Measurements from ENCODE around the gene TCF15. TPM values are rescaled to one million over a fixed set of nuclear protein-coding genes. Genes with fewer than 3 reads are reported as not detected.

The TCF15 gene
- total RNA-seq = not detected
- not detected for total RNA-seq (2013)
- 0 to 0.12 (median 0) reads per million in 29 experiments for total RNA-seq

DNA sequence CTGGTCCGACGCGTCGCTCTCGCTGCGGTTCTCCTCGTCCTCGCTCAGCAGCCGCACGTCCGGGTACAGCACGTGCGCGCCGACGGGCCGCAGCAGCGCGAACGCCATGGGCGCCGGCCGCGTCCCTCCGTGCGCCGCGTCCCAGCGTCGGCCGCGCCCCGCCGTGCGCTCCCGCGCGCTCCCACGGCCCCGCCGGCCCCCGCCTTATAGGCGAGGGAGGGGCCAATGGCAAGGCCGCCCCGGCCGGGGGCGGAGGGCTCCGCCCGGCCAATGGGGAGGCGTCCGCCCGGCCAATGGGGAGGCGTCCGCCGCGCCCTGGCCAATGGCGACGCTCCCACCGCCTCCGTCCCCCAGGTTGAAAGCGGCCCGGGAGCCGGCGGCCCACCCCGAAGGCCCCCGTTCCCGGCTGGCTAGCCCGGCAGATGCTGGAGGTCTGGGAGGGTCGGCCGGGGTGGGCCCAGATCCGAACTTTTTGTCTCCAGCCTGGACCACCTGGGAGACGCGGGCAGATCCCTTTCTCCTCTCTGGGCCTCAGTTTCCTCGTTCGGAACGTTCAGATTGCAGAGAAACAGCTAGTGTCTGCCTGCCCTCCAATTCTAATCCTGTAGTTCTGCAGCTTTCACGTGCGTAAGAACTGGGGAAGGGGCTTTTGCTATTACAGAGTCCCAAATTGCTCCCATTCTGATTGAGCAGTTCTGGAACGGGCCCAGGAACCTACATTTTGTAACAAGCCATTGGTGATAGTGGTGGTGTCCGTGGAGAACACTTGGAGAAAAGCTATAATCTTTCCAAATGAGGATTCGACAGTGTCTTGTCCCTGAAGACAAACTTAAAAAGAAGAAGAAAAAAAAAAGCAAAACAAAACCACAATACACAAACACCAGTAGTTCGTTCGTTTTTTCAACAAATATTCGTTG, at the start of gene TCF15:
Gene TCF15, minus strand, starts transcription at position 180 of the 917 bp plus-strand sequence. Its CDS starts 72 bp downstream, at position 108.
- peaks cover 12 to 14% (median 13%) of the 10 kb centered on the region in 3 donors for H3K4me1 Mint-ChIP-seq
- Histone ChIP-seq H3K4me1 (ENCODE audit: control insufficient read depth in 1 of 2, extremely low read depth in 1 of 2, insufficient read depth in 2 of 2, low read length in 2 of 2) (peaks cover 0 to 12% of the 10 kb centered on the region in 2 experiments), H3K9me3 (no peaks in the 10 kb centered on the region), H3K36me3 (ENCODE audit: control insufficient read depth in 2 of 2, extremely low read depth in 1 of 2, insufficient read depth in 1 of 2, low read length in 1 of 2) (no peaks in the 10 kb centered on the region), H3K4me3 (ENCODE audit: control insufficient read depth in 1 of 2, extremely low read depth in 1 of 2, low read length in 1 of 2) (peak within 1 kb of the TSS in 1 of 2 donors; percentile 6), H3K27me3 (replicated peaks in 1 of 2; ENCODE audit: control insufficient read depth in 2 of 2, extremely low read depth in 1 of 2, insufficient read depth in 2 of 2, low read length in 1 of 2) (peaks cover 0 to 73% of the 10 kb centered on the region in 2 experiments), H3K27ac (ENCODE audit: low read length) (no peak within 1 kb of the TSS)
- DNase-seq = peak in 1 of 35 experiments; percentile 8
- WGBS (ENCODE audit: insufficient coverage) = 8% methylated on average over 77 of the region's 84 CpGs
- peak within 1 kb of the TSS in 1 of 3 donors; percentile 59 for H3K4me3 Mint-ChIP-seq
- H3K27ac Mint-ChIP-seq = no peak within 1 kb of the TSS
- peak in 3 of 4 experiments; percentile 36 to 49 (median 40) for ATAC-seq (replicated peaks in 1 of 4)
- POLR2A ChIA-PET = interaction anchor here in 1 of 2 donors (0.6 kb wide), 1 partner anchor 431 kb away, joined by 4 read pairs; no protein-coding TSS in a partner anchor
- H3K36me3 Mint-ChIP-seq = no peaks in the 10 kb centered on the region
- peaks cover 55 to 74% of the 10 kb centered on the region in 2 donors for H3K27me3 Mint-ChIP-seq
- CTCF ChIA-PET = interaction anchor here in 1 of 2 donors (0.6 kb wide), 1 partner anchor 344 kb away, joined by 4 read pairs; no protein-coding TSS in a partner anchor
- no peaks in the 10 kb centered on the region for H3K9me3 Mint-ChIP-seq

- peaks cover 0 to 11% (median 8%) of the 10 kb centered on the region in 3 donors for H3K4me1 Mint-ChIP-seq
- Histone ChIP-seq H3K36me3 (ENCODE audit: control insufficient read depth in 2 of 2, extremely low read depth in 1 of 2, insufficient read depth in 1 of 2, low read length in 1 of 2) (no peaks in the 10 kb centered on the region), H3K4me1 (ENCODE audit: control insufficient read depth in 1 of 2, extremely low read depth in 1 of 2, insufficient read depth in 2 of 2, low read length in 2 of 2) (peaks cover 0 to 3% of the 10 kb centered on the region in 2 experiments), H3K4me3 (ENCODE audit: control insufficient read depth in 1 of 2, extremely low read depth in 1 of 2, low read length in 1 of 2) (no peak overlapping the region), H3K9me3 (no peaks in the 10 kb centered on the region), H3K27me3 (replicated peaks in 1 of 2; ENCODE audit: control insufficient read depth in 2 of 2, extremely low read depth in 1 of 2, insufficient read depth in 2 of 2, low read length in 1 of 2) (peaks cover 2 to 43% of the 10 kb centered on the region in 2 experiments), H3K27ac (ENCODE audit: low read length) (no peak overlapping the region)
- no peaks in the 10 kb centered on the region for H3K36me3 Mint-ChIP-seq
- H3K9me3 Mint-ChIP-seq = no peaks in the 10 kb centered on the region
- no CpG with 5 or more reads among the region's 5 CpGs for WGBS (ENCODE audit: insufficient coverage)
- DNase-seq (no peak), ATAC-seq (replicated peaks in 1 of 4) (no peak)
- H3K27me3 Mint-ChIP-seq = peaks cover 51 to 53% of the 10 kb centered on the region in 2 donors
- no peak overlapping the region for H3K4me3 Mint-ChIP-seq
- POLR2A ChIA-PET = no interaction called here
- H3K27ac Mint-ChIP-seq = no peak overlapping the region
- CTCF ChIA-PET = no interaction called here
These were observed 48.7 kb upstream of the TCF15 start for GRCh38 chr20:658731-659291.

- no peak overlapping the region for H3K4me3 Mint-ChIP-seq
- H3K9me3 Mint-ChIP-seq = no peaks in the 10 kb centered on the region
- Histone ChIP-seq H3K27me3 (replicated peaks in 1 of 2; ENCODE audit: control insufficient read depth in 2 of 2, extremely low read depth in 1 of 2, insufficient read depth in 2 of 2, low read length in 1 of 2) (peaks cover 2 to 38% of the 10 kb centered on the region in 2 experiments), H3K4me3 (ENCODE audit: control insufficient read depth in 1 of 2, extremely low read depth in 1 of 2, low read length in 1 of 2) (no peak overlapping the region), H3K9me3 (no peaks in the 10 kb centered on the region), H3K27ac (ENCODE audit: low read length) (no peak overlapping the region), H3K36me3 (ENCODE audit: control insufficient read depth in 2 of 2, extremely low read depth in 1 of 2, insufficient read depth in 1 of 2, low read length in 1 of 2) (no peaks in the 10 kb centered on the region), H3K4me1 (ENCODE audit: control insufficient read depth in 1 of 2, extremely low read depth in 1 of 2, insufficient read depth in 2 of 2, low read length in 2 of 2) (peaks cover 0 to 7% of the 10 kb centered on the region in 2 experiments)
- 64% methylated on average over 2 of the region's 2 CpGs for WGBS (ENCODE audit: insufficient coverage)
- ChIA-PET POLR2A (no interaction called here), CTCF (no interaction called here)
- H3K4me1 Mint-ChIP-seq = peaks cover 0 to 14% (median 12%) of the 10 kb centered on the region in 3 donors
- DNase-seq (no peak), ATAC-seq (replicated peaks in 1 of 4) (no peak)
- no peak overlapping the region for H3K27ac Mint-ChIP-seq
- H3K27me3 Mint-ChIP-seq = peaks cover 49 to 52% of the 10 kb centered on the region in 2 donors
- no peaks in the 10 kb centered on the region for H3K36me3 Mint-ChIP-seq
These were observed 48.1 kb upstream of the TCF15 start for GRCh38 chr20:658202-658601.

GRCh38 chr20:655726-656624, 45.9 kb upstream of the TCF15 start:
- POLR2A ChIA-PET = no interaction called here
- CTCF ChIA-PET = no interaction called here
- H3K9me3 ChIP-seq = no peaks in the 10 kb centered on the region
- no peaks in the 10 kb centered on the region for H3K36me3 Mint-ChIP-seq
- DNase-seq (no peak), ATAC-seq (replicated peaks in 1 of 4) (no peak)
- peaks cover 32 to 41% of the 10 kb centered on the region in 2 donors for H3K27me3 Mint-ChIP-seq
- peaks cover 0 to 20% of the 10 kb centered on the region in 2 experiments for H3K4me1 ChIP-seq (ENCODE audit: control insufficient read depth in 1 of 2, extremely low read depth in 1 of 2, insufficient read depth in 2 of 2, low read length in 2 of 2)
- WGBS (ENCODE audit: insufficient coverage) = 87% methylated on average over 6 of the region's 11 CpGs
- H3K4me1 Mint-ChIP-seq = peaks cover 9 to 29% (median 22%) of the 10 kb centered on the region in 3 donors
- peak overlapping the region in 1 of 3 donors; percentile 15 for H3K4me3 Mint-ChIP-seq
- H3K27ac Mint-ChIP-seq = no peak overlapping the region
- H3K4me3 ChIP-seq (ENCODE audit: control insufficient read depth in 1 of 2, extremely low read depth in 1 of 2, low read length in 1 of 2) = no peak overlapping the region
- H3K27me3 ChIP-seq (replicated peaks in 1 of 2; ENCODE audit: control insufficient read depth in 2 of 2, extremely low read depth in 1 of 2, insufficient read depth in 2 of 2, low read length in 1 of 2) = peaks cover 2 to 19% of the 10 kb centered on the region in 2 experiments
- H3K27ac ChIP-seq (ENCODE audit: low read length) = no peak overlapping the region
- no peaks in the 10 kb centered on the region for H3K36me3 ChIP-seq (ENCODE audit: control insufficient read depth in 2 of 2, extremely low read depth in 1 of 2, insufficient read depth in 1 of 2, low read length in 1 of 2)
- H3K9me3 Mint-ChIP-seq = no peaks in the 10 kb centered on the region

GRCh38 chr20:654417-654750, 44.3 kb upstream of the TCF15 start:
- Mint-ChIP-seq H3K27me3 (peaks cover 17 to 33% of the 10 kb centered on the region in 2 donors), H3K36me3 (no peaks in the 10 kb centered on the region), H3K4me3 (peak overlapping the region; percentile 61 to 81 (median 77)), H3K9me3 (no peaks in the 10 kb centered on the region), H3K27ac (no peak overlapping the region), H3K4me1 (peaks cover 9 to 38% (median 25%) of the 10 kb centered on the region in 3 donors)
- no peaks in the 10 kb centered on the region for H3K36me3 ChIP-seq (ENCODE audit: control insufficient read depth in 2 of 2, extremely low read depth in 1 of 2, insufficient read depth in 1 of 2, low read length in 1 of 2)
- no peak overlapping the region for H3K27ac ChIP-seq (ENCODE audit: low read length)
- ChIA-PET POLR2A (no interaction called here), CTCF (no interaction called here)
- no CpG with 5 or more reads among the region's 3 CpGs for WGBS (ENCODE audit: insufficient coverage)
- no peak for ATAC-seq (replicated peaks in 1 of 4)
- H3K9me3 ChIP-seq = no peaks in the 10 kb centered on the region
- H3K27me3 ChIP-seq (replicated peaks in 1 of 2; ENCODE audit: control insufficient read depth in 2 of 2, extremely low read depth in 1 of 2, insufficient read depth in 2 of 2, low read length in 1 of 2) = peaks cover 2 to 5% of the 10 kb centered on the region in 2 experiments
- no peak overlapping the region for H3K4me3 ChIP-seq (ENCODE audit: control insufficient read depth in 1 of 2, extremely low read depth in 1 of 2, low read length in 1 of 2)
- H3K4me1 ChIP-seq (ENCODE audit: control insufficient read depth in 1 of 2, extremely low read depth in 1 of 2, insufficient read depth in 2 of 2, low read length in 2 of 2) = peaks cover 0 to 20% of the 10 kb centered on the region in 2 experiments
- DNase-seq = no peak
